WERI-Rb-1 (cell line): ENCODE results near the gene LIMCH1.

Experiments
- DNase-seq: peaks from one replicate; pipeline ENCODE4 v3.0.0-alpha.2; 2020
- H3K27ac ChIP-seq: fragments of 250-450 bp; sonication (Bioruptor Pico); 2 replicates; pipeline ENCODE4 v1.5.1; 2020; ENCODE audit warnings: mild to moderate bottlenecking, moderate library complexity
- H3K27me3 ChIP-seq: fragments of 250-450 bp; sonication (Bioruptor Pico); 2 replicates; pipeline ENCODE4 v1.5.1; 2021; ENCODE audit warnings: mild to moderate bottlenecking, low read depth, moderate library complexity; ENCODE audit not compliant: insufficient read depth, severe bottlenecking
- H3K36me3 ChIP-seq: fragments of 250-450 bp; sonication (Bioruptor Pico); 2 replicates; pipeline ENCODE4 v1.5.1; 2020; ENCODE audit warnings: mild to moderate bottlenecking, moderate library complexity
- H3K4me3 ChIP-seq: 2 replicates; pipeline ENCODE4 v1.5.1; 2011; ENCODE audit warnings: low read depth, mild to moderate bottlenecking, control low read depth, low read length
- H3K9me3 ChIP-seq: fragments of 250-450 bp; sonication (Bioruptor Pico); 2 replicates; pipeline ENCODE4 v1.5.1; 2021; ENCODE audit warnings: mild to moderate bottlenecking, moderate library complexity; ENCODE audit not compliant: severe bottlenecking
- CTCF ChIP-seq: IDR thresholded peaks from 2 replicates; pipeline ENCODE4 v1.5.1; 2011; ENCODE audit warnings: low read depth, mild to moderate bottlenecking, control low read depth, inconsistent platforms, low read length

Gene LIMCH1

GRCh38 chr4:41602886-41603498, 65.0 kb downstream of the LIMCH1 start:
- no peak for TF ChIP-seq CTCF
- H3K36me3 ChIP-seq, result peaks cover 2% of the 10 kb centered on the region; the same call in 1 of the 2 replicates
- no peak overlapping the region for H3K27ac ChIP-seq
- no peaks in the 10 kb centered on the region for H3K9me3 ChIP-seq
- H3K27me3 ChIP-seq, result no peaks in the 10 kb centered on the region
- H3K4me3 ChIP-seq, result no peak overlapping the region
- no peak for DNase-seq

- Histone ChIP-seq H3K4me3 (no peak overlapping the region), H3K27ac (no peak overlapping the region), H3K9me3 (no peaks in the 10 kb centered on the region), H3K27me3 (no peaks in the 10 kb centered on the region), H3K36me3 (no peaks in the 10 kb centered on the region; the same call in 1 of the 2 replicates)
- no peak for TF ChIP-seq CTCF
- no peak for DNase-seq
Observed at GRCh38 chr4:41609851-41610250, 71.9 kb downstream of the LIMCH1 start.

GRCh38 chr4:41610474-41610873, 72.5 kb downstream of the LIMCH1 start:
- no peak overlapping the region for H3K4me3 ChIP-seq
- no peaks in the 10 kb centered on the region for H3K9me3 ChIP-seq
- DNase-seq, result no peak
- H3K27me3 ChIP-seq, result no peaks in the 10 kb centered on the region
- TF ChIP-seq CTCF, result no peak
- no peaks in the 10 kb centered on the region; the same call in 1 of the 2 replicates for H3K36me3 ChIP-seq
- no peak overlapping the region for H3K27ac ChIP-seq

GRCh38 chr4:41611124-41611838, 73.3 kb downstream of the LIMCH1 start:
- Histone ChIP-seq H3K36me3 (no peaks in the 10 kb centered on the region; the same call in 1 of the 2 replicates), H3K9me3 (no peaks in the 10 kb centered on the region), H3K27me3 (no peaks in the 10 kb centered on the region), H3K4me3 (no peak overlapping the region), H3K27ac (no peak overlapping the region)
- no peak for TF ChIP-seq CTCF
- DNase-seq, result no peak

GRCh38 chr4:41611881-41612871, 74.2 kb downstream of the LIMCH1 start:
- no peak for TF ChIP-seq CTCF
- no peaks in the 10 kb centered on the region for H3K27me3 ChIP-seq
- H3K4me3 ChIP-seq, result no peak overlapping the region
- H3K9me3 ChIP-seq, result no peaks in the 10 kb centered on the region
- no peak for DNase-seq
- no peak overlapping the region for H3K27ac ChIP-seq
- H3K36me3 ChIP-seq, result no peaks in the 10 kb centered on the region; the same call in 1 of the 2 replicates
